ENCODE data around the gene TNS1.
A peak's percentile ranks its signal among the peaks of the same experiment; 100 is the strongest.
"Not testable (repeated sequence)": the region's sequence is repeated elsewhere in the genome, so short reads cannot be mapped to it uniquely, and the experiment has no call there.

Gene TNS1

GRCh38 chr2:218002845-218003180, at the start of gene TNS1:
Gene TNS1 (minus strand): TSS chr2:218002995. CDS start chr2:218002872, 123 bp downstream.
- DNase-seq (ENCODE audit: low spot score) = peak; percentile 62

- no peak for DNase-seq (ENCODE audit: low spot score)
These were observed 49.1 kb upstream of the TNS1 start for GRCh38 chr2:218051903-218052302.

GRCh38 chr2:218047536-218048225, 44.9 kb upstream of the TNS1 start:
- DNase-seq (ENCODE audit: low spot score) = no peak

- DNase-seq (ENCODE audit: low spot score) = no peak
These were observed 43.4 kb upstream of the TNS1 start for GRCh38 chr2:218046238-218046637.

- DNase-seq (ENCODE audit: low spot score) = not testable (repeated sequence)
These were observed 41.8 kb upstream of the TNS1 start for GRCh38 chr2:218044599-218044998.

- DNase-seq (ENCODE audit: low spot score) = peak; percentile 31
These were observed 40.9 kb upstream of the TNS1 start for GRCh38 chr2:218043701-218044109.

- no peak for DNase-seq (ENCODE audit: low spot score)
These were observed 40.3 kb upstream of the TNS1 start for GRCh38 chr2:218043100-218043499.

GRCh38 chr2:218041302-218042168, 38.7 kb upstream of the TNS1 start:
- DNase-seq (ENCODE audit: low spot score) = no peak

- DNase-seq (ENCODE audit: low spot score) = no peak
These were observed 38.1 kb upstream of the TNS1 start for GRCh38 chr2:218040883-218041282.

GRCh38 chr2:218039171-218039570, 36.4 kb upstream of the TNS1 start:
- no peak for DNase-seq (ENCODE audit: low spot score)

- DNase-seq (ENCODE audit: low spot score) = peak; percentile 34
These were observed 33.6 kb upstream of the TNS1 start for GRCh38 chr2:218036371-218036770.

GRCh38 chr2:218035463-218036100, 32.8 kb upstream of the TNS1 start:
- DNase-seq (ENCODE audit: low spot score) = peak; percentile 32

- DNase-seq (ENCODE audit: low spot score) = peak; percentile 85
These were observed 31.9 kb upstream of the TNS1 start for GRCh38 chr2:218034497-218035213.

GRCh38 chr2:218033590-218034496, 31.0 kb upstream of the TNS1 start:
- DNase-seq (ENCODE audit: low spot score) = peak; percentile 62

- peak; percentile 43 for DNase-seq (ENCODE audit: low spot score)
These were observed 30.4 kb upstream of the TNS1 start for GRCh38 chr2:218033208-218033589.

- peak; percentile 50 for DNase-seq (ENCODE audit: low spot score)
These were observed 29.8 kb upstream of the TNS1 start for GRCh38 chr2:218032336-218033171.

GRCh38 chr2:218031771-218032257, 29.0 kb upstream of the TNS1 start:
- no peak for DNase-seq (ENCODE audit: low spot score)

GRCh38 chr2:218031261-218031660, 28.5 kb upstream of the TNS1 start:
- DNase-seq (ENCODE audit: low spot score) = peak; percentile 24

GRCh38 chr2:218030409-218031195, 27.8 kb upstream of the TNS1 start:
- DNase-seq (ENCODE audit: low spot score) = peak; percentile 19

Measured in ecto neural progenitor cell (in vitro differentiated cells).